ENCODE data around the gene EGR2. TPM values are rescaled to one million over a fixed set of nuclear protein-coding genes. Genes with fewer than 3 reads are reported as not detected.

Gene EGR2
- total and polyA plus RNA-seq, 10 of the 15 experiments (the other 5 are each of a cell fraction or from before 2014, with no cell fraction given), result 8.3 to 56.5 (median 16.2) TPM

DNA sequence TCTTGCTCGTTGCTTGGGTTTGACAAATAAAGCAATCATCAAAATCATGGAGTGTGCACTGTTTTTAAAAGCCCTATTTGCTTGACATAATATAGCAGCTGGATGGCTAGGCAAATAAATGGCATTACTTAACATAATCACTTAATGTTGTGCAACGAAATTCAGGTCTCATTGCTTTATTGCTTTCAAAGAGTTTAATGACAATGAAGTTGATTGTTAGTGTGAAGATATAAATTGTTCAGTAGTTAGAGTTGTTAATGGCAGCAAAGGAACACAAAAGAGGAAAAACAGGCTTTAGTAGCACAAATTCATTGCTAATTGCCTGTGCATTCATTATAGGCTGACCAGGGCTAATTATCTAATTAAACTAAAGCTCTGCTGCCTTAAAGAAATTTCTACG, 19.3 kb downstream of the EGR2 start:
- H2AFZ ChIP-seq (ENCODE audit: control insufficient read depth, low read depth, low read length), result no peak overlapping the region
- no peaks in the 10 kb centered on the region for H3K27me3 ChIP-seq (replicated peaks in 1 of 2; ENCODE audit: control insufficient read depth in 2 of 2, insufficient read depth in 2 of 2, low read length in 1 of 2)
- H3K9me3 ChIP-seq (replicated peaks; ENCODE audit: control insufficient read depth, insufficient read depth, low read length), result no peaks in the 10 kb centered on the region
- no peak overlapping the region for H3K4me3 ChIP-seq
- in situ Hi-C loops (cut with MboI), result no loop called here
- ATAC-seq (no peak), FAIRE-seq (no peak), DNase-seq (ENCODE audit: low read depth, low spot score) (no peak)
- CTCF ChIA-PET, result interaction anchor here (0.7 to 2.2 kb wide), 4 partner anchors 10 to 192 kb away, joined by 3 to 5 read pairs (median 4); no protein-coding TSS in a partner anchor
- POLR2A ChIA-PET, result interaction anchor here (0.5 to 1.7 kb wide), 4 partner anchors 8 to 25 kb away, joined by 3 to 4 read pairs (median 4); no protein-coding TSS in a partner anchor
- TF ChIP-seq SUPT20H (IDR thresholded peaks at IDR 0.05; ENCODE audit: borderline replicate concordance, control insufficient read depth, low read depth, low read length), result no peak
- TF ChIP-seq BCL11A (IDR thresholded peaks at IDR 0.05; ENCODE audit: low read depth, low read length), result no peak
- TF ChIP-seq TAF1 (IDR thresholded peaks at IDR 0.05; ENCODE audit: borderline replicate concordance, low read depth, low read length), result no peak
- TF ChIP-seq, protein P1, sequence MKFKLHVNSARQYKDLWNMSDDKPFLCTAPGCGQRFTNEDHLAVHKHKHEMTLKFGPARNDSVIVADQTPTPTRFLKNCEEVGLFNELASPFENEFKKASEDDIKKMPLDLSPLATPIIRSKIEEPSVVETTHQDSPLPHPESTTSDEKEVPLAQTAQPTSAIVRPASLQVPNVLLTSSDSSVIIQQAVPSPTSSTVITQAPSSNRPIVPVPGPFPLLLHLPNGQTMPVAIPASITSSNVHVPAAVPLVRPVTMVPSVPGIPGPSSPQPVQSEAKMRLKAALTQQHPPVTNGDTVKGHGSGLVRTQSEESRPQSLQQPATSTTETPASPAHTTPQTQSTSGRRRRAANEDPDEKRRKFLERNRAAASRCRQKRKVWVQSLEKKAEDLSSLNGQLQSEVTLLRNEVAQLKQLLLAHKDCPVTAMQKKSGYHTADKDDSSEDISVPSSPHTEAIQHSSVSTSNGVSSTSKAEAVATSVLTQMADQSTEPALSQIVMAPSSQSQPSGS (IDR thresholded peaks at IDR 0.05; ENCODE audit: low read length), result no peak
- no peak for TF ChIP-seq CHD2 (IDR thresholded peaks at IDR 0.05; ENCODE audit: borderline replicate concordance, low read depth, low read length)
- TF ChIP-seq FOS (IDR thresholded peaks at IDR 0.05; ENCODE audit: borderline replicate concordance, extremely low read depth, insufficient read length), result no peak
- TF ChIP-seq TCF12 (IDR thresholded peaks at IDR 0.05; ENCODE audit: low read depth, low read length), result no peak
- TF ChIP-seq ESRRA (IDR thresholded peaks at IDR 0.05; ENCODE audit: low read length), result no peak
- TF ChIP-seq TCF7 (IDR thresholded peaks at IDR 0.05; ENCODE audit: borderline replicate concordance), result no peak
- TF ChIP-seq GABPA (IDR thresholded peaks at IDR 0.05; ENCODE audit: low read depth), result no peak
- TF ChIP-seq NFYB (IDR thresholded peaks at IDR 0.05; ENCODE audit: insufficient read depth, low read depth, low read length), result no peak
- TF ChIP-seq IKZF2 (IDR thresholded peaks at IDR 0.05), result no peak
- no peak for TF ChIP-seq SPI1 (IDR thresholded peaks at IDR 0.05; ENCODE audit: borderline replicate concordance, insufficient read depth, low read depth, low read length)
- TF ChIP-seq MEF2A (IDR thresholded peaks at IDR 0.05; ENCODE audit: insufficient read depth, low read depth, low read length), result no peak
- TF ChIP-seq STAT3 (IDR thresholded peaks at IDR 0.05; ENCODE audit: low read depth, low read length), result no peak
- TF ChIP-seq NR2C1 (IDR thresholded peaks at IDR 0.05), result no peak
- H3K9ac ChIP-seq (ENCODE audit: control insufficient read depth, insufficient read depth, low read length), result no peak overlapping the region
- intact Hi-C loops (cut with micrococcal nuclease; ENCODE audit: unreplicated experiment), result no loop called here
- H3K4me1 ChIP-seq (ENCODE audit: control insufficient read depth, insufficient read depth, low read length), result no peaks in the 10 kb centered on the region
- H3K36me3 ChIP-seq (ENCODE audit: control insufficient read depth in 2 of 2, insufficient read depth in 2 of 2, low read length in 1 of 2), result no peaks in the 10 kb centered on the region
- H4K20me1 ChIP-seq (ENCODE audit: control insufficient read depth, insufficient read depth), result no peaks in the 10 kb centered on the region
- SMC1A ChIA-PET (ENCODE audit: uncharacterized antibody, unreplicated experiment), result interaction anchor here (0.7 to 1.9 kb wide), 5 partner anchors 14 to 60 kb away, joined by 3 to 8 read pairs (median 3); no protein-coding TSS in a partner anchor
- no peak overlapping the region for H3K4me2 ChIP-seq (ENCODE audit: control insufficient read depth, insufficient read depth)
- no TSS peak for BruUV-seq (replicated peaks)
- RAD21 ChIA-PET (ENCODE audit: unreplicated experiment), result interaction anchor here (0.7 kb wide), 1 partner anchor 17 kb away, joined by 3 read pairs; no protein-coding TSS in a partner anchor
- H3K27ac ChIP-seq (ENCODE audit: control insufficient read depth, insufficient read depth), result no peak overlapping the region
- 33% methylated on average over 3 of the region's 3 CpGs for WGBS (ENCODE audit: insufficient coverage, insufficient replicate concordance, low lambda C conversion rate, missing lambda C conversion rate)
- H3K79me2 ChIP-seq (ENCODE audit: control insufficient read depth, insufficient read depth, low read length), result no peaks in the 10 kb centered on the region

Data from GM12878 (cell line).